Measurements from ENCODE around the gene CNTN5. TPM values are rescaled to one million over a fixed set of nuclear protein-coding genes. Genes with fewer than 3 reads are reported as not detected.

Gene CNTN5
- total and polyA plus RNA-seq, 2 experiments from 2014 or later = not detected

DNA sequence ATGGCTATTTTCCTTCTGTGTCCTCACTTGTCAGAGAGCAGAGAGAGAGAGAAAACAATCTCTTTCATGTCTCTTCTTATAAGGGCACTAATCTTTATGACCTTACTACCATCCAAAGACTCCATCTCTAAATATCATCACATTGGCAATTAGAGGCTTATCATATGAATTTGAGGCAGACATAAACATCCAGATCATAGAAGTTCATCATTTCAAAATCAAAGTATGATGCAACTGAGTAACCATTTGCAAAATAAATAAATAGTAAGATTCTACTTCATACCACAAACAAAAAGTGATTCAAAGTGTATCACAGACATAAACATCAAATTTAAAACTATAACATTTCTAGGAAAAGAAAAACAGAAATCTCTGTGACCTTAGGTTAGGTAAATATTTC lies 1161.6 kb downstream of the CNTN5 start:
- H3K36me3 ChIP-seq (ENCODE audit: low read depth) = no peaks in the 10 kb centered on the region
- H3F3A ChIP-seq (ENCODE audit: insufficient read depth) = no peaks in the 10 kb centered on the region
- no peaks in the 10 kb centered on the region for H3K79me2 ChIP-seq (ENCODE audit: insufficient read depth)
- H3K4me1 ChIP-seq (ENCODE audit: insufficient read depth) = no peaks in the 10 kb centered on the region
- TF ChIP-seq EZH2 (IDR thresholded peaks at IDR 0.05; ENCODE audit: insufficient read depth, poor library complexity, severe bottlenecking) (no peak), EZH2phosphoT487 (IDR thresholded peaks at IDR 0.05; ENCODE audit: insufficient read depth, low read depth) (no peak)
- no peaks in the 10 kb centered on the region for H3K9me3 ChIP-seq (ENCODE audit: low read depth)
- H3K9ac ChIP-seq = no peak overlapping the region
- no peak for DNase-seq
- in situ Hi-C loops (cut with MboI) = no loop called here
- no peaks in the 10 kb centered on the region for H3K27me3 ChIP-seq (replicated peaks; ENCODE audit: insufficient read depth)
- no peak overlapping the region for H3K4me3 ChIP-seq
- H4K20me1 ChIP-seq (ENCODE audit: insufficient read depth) = no peaks in the 10 kb centered on the region
- H3K9me2 ChIP-seq (ENCODE audit: insufficient read depth) = no peaks in the 10 kb centered on the region
- H2AFZ ChIP-seq = no peak overlapping the region
- no peak overlapping the region for H3K4me2 ChIP-seq (ENCODE audit: unreplicated experiment)
- no peak overlapping the region for H3K27ac ChIP-seq

DNA sequence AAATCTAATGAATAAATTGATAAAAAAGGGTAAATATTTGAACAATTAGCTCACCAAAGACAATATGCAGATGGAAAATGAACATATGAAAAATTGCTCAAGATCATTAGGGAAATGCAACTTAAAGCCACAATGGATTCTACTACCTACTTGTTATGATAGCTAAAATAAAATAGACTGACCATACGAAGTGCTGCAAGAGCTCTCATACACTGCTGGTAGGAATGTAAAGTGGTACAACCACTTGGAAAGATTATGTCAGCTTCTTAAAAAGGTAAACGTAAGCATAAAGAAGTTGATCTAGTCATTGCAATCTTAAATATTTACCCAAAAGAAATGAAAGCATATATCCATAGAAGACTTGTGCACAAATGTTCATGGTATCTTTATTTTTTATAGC lies 1162.2 kb downstream of the CNTN5 start:
- H3K79me2 ChIP-seq (ENCODE audit: insufficient read depth) = no peaks in the 10 kb centered on the region
- no peaks in the 10 kb centered on the region for H3K9me2 ChIP-seq (ENCODE audit: insufficient read depth)
- no peaks in the 10 kb centered on the region for H3K36me3 ChIP-seq (ENCODE audit: low read depth)
- WGBS, 2 experiments (ENCODE audit: low coverage in 1 of 2, low lambda C conversion rate in 2 of 2, missing lambda C conversion rate in 2 of 2) = 22 to 29% methylated on average over 2 of the region's 2 CpGs
- H3K4me2 ChIP-seq (ENCODE audit: unreplicated experiment) = no peak overlapping the region
- H3K9me3 ChIP-seq (ENCODE audit: low read depth) = no peaks in the 10 kb centered on the region
- no peak overlapping the region for H3K4me3 ChIP-seq
- no peaks in the 10 kb centered on the region for H3K27me3 ChIP-seq (replicated peaks; ENCODE audit: insufficient read depth)
- no peak overlapping the region for H2AFZ ChIP-seq
- H3K9ac ChIP-seq = no peak overlapping the region
- DNase-seq = no peak
- H3K27ac ChIP-seq = no peak overlapping the region
- no peaks in the 10 kb centered on the region for H3K4me1 ChIP-seq (ENCODE audit: insufficient read depth)
- in situ Hi-C loops (cut with MboI) = no loop called here
- H3F3A ChIP-seq (ENCODE audit: insufficient read depth) = no peaks in the 10 kb centered on the region
- TF ChIP-seq EZH2 (IDR thresholded peaks at IDR 0.05; ENCODE audit: insufficient read depth, poor library complexity, severe bottlenecking) (no peak), EZH2phosphoT487 (IDR thresholded peaks at IDR 0.05; ENCODE audit: insufficient read depth, low read depth) (no peak)
- H4K20me1 ChIP-seq (ENCODE audit: insufficient read depth) = no peaks in the 10 kb centered on the region

DNA sequence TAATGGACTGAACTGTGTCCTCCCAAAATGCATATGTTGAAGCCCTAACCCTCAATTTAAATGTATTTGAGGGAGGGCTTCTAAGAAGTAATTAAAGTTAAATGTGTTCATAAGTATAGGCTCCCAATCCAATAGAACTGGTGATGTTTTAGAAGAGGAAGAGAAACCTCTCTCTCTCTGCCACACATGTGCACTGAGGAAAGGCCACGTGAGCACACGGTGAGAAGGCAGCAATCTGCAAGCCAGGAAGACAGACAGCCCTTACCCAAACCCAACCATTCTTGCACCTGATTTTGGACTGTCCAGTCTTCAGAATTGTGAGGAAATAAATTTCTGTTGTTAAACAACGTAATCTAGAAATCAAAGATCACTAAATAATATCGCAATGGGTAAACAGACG lies 1164.8 kb downstream of the CNTN5 start:
- no peaks in the 10 kb centered on the region for H3K27me3 ChIP-seq (replicated peaks; ENCODE audit: insufficient read depth)
- H3K9ac ChIP-seq = no peak overlapping the region
- TF ChIP-seq EZH2 (IDR thresholded peaks at IDR 0.05; ENCODE audit: insufficient read depth, poor library complexity, severe bottlenecking) = no peak
- TF ChIP-seq EZH2phosphoT487 (IDR thresholded peaks at IDR 0.05; ENCODE audit: insufficient read depth, low read depth) = no peak
- DNase-seq = no peak
- no peaks in the 10 kb centered on the region for H3K9me2 ChIP-seq (ENCODE audit: insufficient read depth)
- no peaks in the 10 kb centered on the region for H3K9me3 ChIP-seq (ENCODE audit: low read depth)
- H2AFZ ChIP-seq = no peak overlapping the region
- H3F3A ChIP-seq (ENCODE audit: insufficient read depth) = no peaks in the 10 kb centered on the region
- in situ Hi-C loops (cut with MboI) = no loop called here
- H3K4me2 ChIP-seq (ENCODE audit: unreplicated experiment) = no peak overlapping the region
- H3K4me1 ChIP-seq (ENCODE audit: insufficient read depth) = no peaks in the 10 kb centered on the region
- no peaks in the 10 kb centered on the region for H4K20me1 ChIP-seq (ENCODE audit: insufficient read depth)
- WGBS, 2 experiments (ENCODE audit: low coverage in 1 of 2, low lambda C conversion rate in 2 of 2, missing lambda C conversion rate in 2 of 2) = 23 to 29% methylated on average over 5 of the region's 5 CpGs
- no peak overlapping the region for H3K4me3 ChIP-seq
- no peaks in the 10 kb centered on the region for H3K79me2 ChIP-seq (ENCODE audit: insufficient read depth)
- H3K36me3 ChIP-seq (ENCODE audit: low read depth) = no peaks in the 10 kb centered on the region
- H3K27ac ChIP-seq = no peak overlapping the region

DNA sequence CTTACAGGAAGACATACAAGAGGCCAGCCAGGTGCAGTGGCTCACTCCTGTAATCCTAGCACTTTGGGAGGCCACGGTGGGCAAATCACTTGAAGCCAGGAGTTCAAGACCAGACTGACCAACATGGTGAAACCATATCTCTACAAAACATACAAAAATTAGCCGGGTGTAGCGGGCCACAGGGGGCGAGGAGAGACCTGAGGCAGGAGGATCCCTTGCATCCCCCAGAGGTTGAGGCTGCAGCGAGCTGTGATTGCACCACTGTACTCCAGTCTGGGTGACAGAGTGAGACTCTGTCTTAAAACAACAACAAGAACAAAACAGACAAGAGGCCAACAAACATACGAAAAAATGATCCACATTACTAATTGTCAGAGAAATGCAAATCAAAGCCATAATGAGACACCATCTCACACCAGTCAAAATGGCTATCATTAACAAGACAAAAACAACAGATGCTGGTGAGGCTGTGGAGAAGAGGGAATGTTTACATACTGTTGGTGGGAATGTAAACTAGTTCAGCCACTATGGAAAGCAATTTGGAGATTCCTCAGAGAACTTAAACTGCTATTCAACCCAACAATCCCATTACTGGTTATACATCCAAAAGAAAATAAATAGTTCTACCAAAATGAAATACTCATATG lies 1167.5 kb downstream of the CNTN5 start:
- H4K20me1 ChIP-seq (ENCODE audit: insufficient read depth) = no peaks in the 10 kb centered on the region
- no peaks in the 10 kb centered on the region for H3K79me2 ChIP-seq (ENCODE audit: insufficient read depth)
- no peak overlapping the region for H3K9ac ChIP-seq
- H2AFZ ChIP-seq = no peak overlapping the region
- no peak overlapping the region for H3K27ac ChIP-seq
- H3K4me1 ChIP-seq (ENCODE audit: insufficient read depth) = no peaks in the 10 kb centered on the region
- no peaks in the 10 kb centered on the region for H3K36me3 ChIP-seq (ENCODE audit: low read depth)
- TF ChIP-seq EZH2 (IDR thresholded peaks at IDR 0.05; ENCODE audit: insufficient read depth, poor library complexity, severe bottlenecking) = no peak
- TF ChIP-seq EZH2phosphoT487 (IDR thresholded peaks at IDR 0.05; ENCODE audit: insufficient read depth, low read depth) = no peak
- no peaks in the 10 kb centered on the region for H3F3A ChIP-seq (ENCODE audit: insufficient read depth)
- in situ Hi-C loops (cut with MboI) = no loop called here
- H3K4me3 ChIP-seq = no peak overlapping the region
- 28 to 31% methylated on average over 5 to 6 of the region's 6 CpGs for WGBS, 2 experiments (ENCODE audit: low coverage in 1 of 2, low lambda C conversion rate in 2 of 2, missing lambda C conversion rate in 2 of 2)
- no peak overlapping the region for H3K4me2 ChIP-seq (ENCODE audit: unreplicated experiment)
- no peaks in the 10 kb centered on the region for H3K9me3 ChIP-seq (ENCODE audit: low read depth)
- DNase-seq = no peak
- no peaks in the 10 kb centered on the region for H3K9me2 ChIP-seq (ENCODE audit: insufficient read depth)
- H3K27me3 ChIP-seq (replicated peaks; ENCODE audit: insufficient read depth) = no peaks in the 10 kb centered on the region

DNA sequence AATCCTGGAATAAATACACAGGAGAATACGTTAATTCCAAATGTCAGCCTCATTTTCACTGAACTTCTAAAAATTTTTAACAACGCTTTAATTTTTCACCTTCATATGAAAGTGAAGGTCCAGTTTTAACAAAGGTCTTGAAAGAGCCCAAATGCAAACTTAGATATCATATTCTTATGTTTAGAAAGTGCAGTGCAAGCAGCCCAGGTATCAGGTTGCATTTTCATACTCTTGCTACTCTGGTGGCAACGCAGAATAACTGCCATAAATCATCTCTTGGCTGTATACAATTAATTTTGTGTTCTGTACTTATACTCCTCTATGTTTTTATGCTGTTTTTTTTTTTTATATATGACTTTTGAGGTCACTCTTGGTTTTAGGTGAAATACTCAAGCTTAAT lies 1169.6 kb downstream of the CNTN5 start:
- in situ Hi-C loops (cut with MboI) = no loop called here
- no peaks in the 10 kb centered on the region for H3K4me1 ChIP-seq (ENCODE audit: insufficient read depth)
- H4K20me1 ChIP-seq (ENCODE audit: insufficient read depth) = no peaks in the 10 kb centered on the region
- no peaks in the 10 kb centered on the region for H3K79me2 ChIP-seq (ENCODE audit: insufficient read depth)
- H3K9ac ChIP-seq = no peak overlapping the region
- H3K9me2 ChIP-seq (ENCODE audit: insufficient read depth) = no peaks in the 10 kb centered on the region
- H3K9me3 ChIP-seq (ENCODE audit: low read depth) = no peaks in the 10 kb centered on the region
- no peaks in the 10 kb centered on the region for H3K27me3 ChIP-seq (replicated peaks; ENCODE audit: insufficient read depth)
- no peak for DNase-seq
- TF ChIP-seq EZH2 (IDR thresholded peaks at IDR 0.05; ENCODE audit: insufficient read depth, poor library complexity, severe bottlenecking) = no peak
- TF ChIP-seq EZH2phosphoT487 (IDR thresholded peaks at IDR 0.05; ENCODE audit: insufficient read depth, low read depth) = no peak
- H3K27ac ChIP-seq = no peak overlapping the region
- H2AFZ ChIP-seq = no peak overlapping the region
- no peaks in the 10 kb centered on the region for H3F3A ChIP-seq (ENCODE audit: insufficient read depth)
- H3K36me3 ChIP-seq (ENCODE audit: low read depth) = no peaks in the 10 kb centered on the region
- H3K4me3 ChIP-seq = no peak overlapping the region
- WGBS, 2 experiments (ENCODE audit: low coverage in 1 of 2, low lambda C conversion rate in 2 of 2, missing lambda C conversion rate in 2 of 2) = 19 to 26% methylated on average over 3 of the region's 3 CpGs
- H3K4me2 ChIP-seq (ENCODE audit: unreplicated experiment) = no peak overlapping the region

Measured in GM23248 (cell line).